Hepatocyte (in vitro differentiated cells): ENCODE data around the gene KDM4B.

Source experiments
- EZH2 ChIP-seq: fragments of 200-600 bp; sonication (generic); IDR thresholded peaks from 2 replicates; pipeline ENCODE4 v1.6.1; 2016; ENCODE audit warnings: antibody characterized with exemption, mild to moderate bottlenecking, borderline replicate concordance
- EZH2phosphoT487 ChIP-seq: fragments of 200-600 bp; sonication (generic); IDR thresholded peaks from one replicate; pipeline ENCODE4 v1.6.1; 2018; ENCODE audit warnings: antibody characterized with exemption, mild to moderate bottlenecking, low read depth, moderate library complexity; ENCODE audit not compliant: unreplicated experiment, severe bottlenecking
- TF ChIP-seq, protein P1 (sequence below): fragments of 200-600 bp; sonication (generic); IDR thresholded peaks from 2 replicates; pipeline ENCODE4 v1.5.1; 2016; ENCODE audit warnings: antibody characterized with exemption, mild to moderate bottlenecking; ENCODE audit not compliant: poor library complexity

DNA sequence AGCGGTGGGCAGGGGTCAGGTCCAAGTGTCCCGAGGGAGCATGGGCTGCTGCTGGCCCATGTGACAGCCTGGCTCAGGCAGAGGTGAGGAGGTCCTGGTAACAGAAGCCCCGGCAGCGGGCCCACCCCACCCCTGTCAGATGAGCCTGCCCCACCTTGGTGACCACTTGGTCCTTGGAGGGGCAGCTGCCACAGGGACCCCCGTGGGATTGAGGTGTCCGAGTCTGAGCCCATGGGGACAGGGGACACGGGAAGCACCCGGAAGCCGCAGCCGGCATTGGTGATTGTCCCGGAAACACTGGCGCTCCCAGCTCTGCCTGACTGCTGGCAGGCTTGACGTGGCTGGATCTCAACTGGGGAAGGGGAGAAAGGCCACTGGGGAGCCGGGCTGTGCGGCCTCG lies 149.1 kb downstream of the KDM4B start:
- TF ChIP-seq, protein P1, sequence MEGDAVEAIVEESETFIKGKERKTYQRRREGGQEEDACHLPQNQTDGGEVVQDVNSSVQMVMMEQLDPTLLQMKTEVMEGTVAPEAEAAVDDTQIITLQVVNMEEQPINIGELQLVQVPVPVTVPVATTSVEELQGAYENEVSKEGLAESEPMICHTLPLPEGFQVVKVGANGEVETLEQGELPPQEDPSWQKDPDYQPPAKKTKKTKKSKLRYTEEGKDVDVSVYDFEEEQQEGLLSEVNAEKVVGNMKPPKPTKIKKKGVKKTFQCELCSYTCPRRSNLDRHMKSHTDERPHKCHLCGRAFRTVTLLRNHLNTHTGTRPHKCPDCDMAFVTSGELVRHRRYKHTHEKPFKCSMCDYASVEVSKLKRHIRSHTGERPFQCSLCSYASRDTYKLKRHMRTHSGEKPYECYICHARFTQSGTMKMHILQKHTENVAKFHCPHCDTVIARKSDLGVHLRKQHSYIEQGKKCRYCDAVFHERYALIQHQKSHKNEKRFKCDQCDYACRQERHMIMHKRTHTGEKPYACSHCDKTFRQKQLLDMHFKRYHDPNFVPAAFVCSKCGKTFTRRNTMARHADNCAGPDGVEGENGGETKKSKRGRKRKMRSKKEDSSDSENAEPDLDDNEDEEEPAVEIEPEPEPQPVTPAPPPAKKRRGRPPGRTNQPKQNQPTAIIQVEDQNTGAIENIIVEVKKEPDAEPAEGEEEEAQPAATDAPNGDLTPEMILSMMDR: no peak
- TF ChIP-seq EZH2 (no peak), EZH2phosphoT487 (no peak)
